ENCODE measurements around the gene IL10RB.

The IL10RB gene

DNA sequence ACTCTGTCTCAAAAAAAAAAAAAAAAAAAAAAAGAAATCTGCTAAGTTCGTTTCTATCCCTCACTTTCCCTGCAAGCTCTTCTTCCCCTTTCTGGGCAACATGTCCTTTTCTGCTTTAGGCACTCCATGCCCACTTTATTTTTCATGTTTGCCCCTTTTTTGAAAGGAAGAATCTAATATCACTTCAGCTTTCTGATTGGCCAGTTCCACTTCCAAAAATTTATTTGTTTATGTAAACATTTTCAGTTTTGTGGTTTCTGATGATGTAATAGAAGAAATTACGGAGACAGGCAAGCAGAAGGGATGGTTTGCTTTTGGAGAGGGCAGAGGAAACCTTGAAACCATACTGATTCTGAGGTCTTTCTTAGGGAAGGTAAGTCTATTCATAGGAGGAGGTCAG, 73.8 kb downstream of the IL10RB start:
- DNase-seq = no peak

DNA sequence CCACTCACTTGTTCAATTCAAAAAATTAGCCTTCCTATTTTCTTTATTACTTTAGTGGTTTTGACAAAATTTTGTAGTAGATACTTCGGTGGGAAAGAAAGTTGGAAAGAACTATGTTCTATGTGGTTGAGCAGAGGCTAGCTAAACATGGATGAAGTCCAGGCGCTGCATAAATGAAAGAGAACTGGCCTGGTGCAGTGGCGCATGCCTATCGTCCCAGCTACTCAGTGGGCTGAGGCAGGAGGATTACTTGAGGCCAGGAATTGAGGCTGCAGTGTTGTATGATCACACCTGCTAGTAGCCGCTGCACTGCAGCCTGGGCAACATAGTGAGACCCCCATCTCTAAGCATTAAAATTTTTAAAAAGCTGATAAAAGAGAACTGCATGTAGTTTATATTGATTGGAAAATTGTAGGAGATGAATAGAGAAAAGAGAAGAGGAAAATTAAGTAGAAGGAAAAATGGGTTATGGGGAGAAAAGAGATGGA, 79.6 kb downstream of the IL10RB start:
- no peak for DNase-seq
